NCI-H1436 (cell line): Measurements from ENCODE around the gene CAPN1.
"Not testable (repeated sequence)": the region's sequence is repeated elsewhere in the genome, so short reads cannot be mapped to it uniquely, and the experiment has no call there.

Experiments used
- DNase-seq: peaks from one replicate; lab custom pipeline; 2025; lab: John Stamatoyannopoulos, UW

Gene CAPN1

GRCh38 chr11:65217441-65218423 is 36.0 kb downstream of the CAPN1 start:
- DNase-seq, result no peak

DNA sequence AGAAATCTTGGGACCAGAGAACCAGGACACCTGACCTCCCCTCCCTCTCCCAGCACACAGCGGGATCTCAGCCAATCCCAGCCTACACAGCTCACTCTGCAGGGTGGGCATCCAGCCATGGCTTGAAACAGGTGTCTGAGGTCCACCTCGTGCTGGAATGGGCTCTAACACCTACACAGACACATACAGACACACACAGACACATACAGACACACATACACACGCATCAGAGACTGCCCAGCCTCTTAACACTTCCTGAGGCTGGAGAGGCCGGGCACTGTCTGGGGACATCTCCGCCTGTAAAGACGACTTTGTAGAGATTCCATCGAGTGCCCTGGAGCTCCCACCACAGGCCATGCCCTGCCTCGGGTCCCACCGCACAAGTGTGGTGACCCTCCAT is 36.7 kb downstream of the CAPN1 start:
- no peak for DNase-seq

DNA sequence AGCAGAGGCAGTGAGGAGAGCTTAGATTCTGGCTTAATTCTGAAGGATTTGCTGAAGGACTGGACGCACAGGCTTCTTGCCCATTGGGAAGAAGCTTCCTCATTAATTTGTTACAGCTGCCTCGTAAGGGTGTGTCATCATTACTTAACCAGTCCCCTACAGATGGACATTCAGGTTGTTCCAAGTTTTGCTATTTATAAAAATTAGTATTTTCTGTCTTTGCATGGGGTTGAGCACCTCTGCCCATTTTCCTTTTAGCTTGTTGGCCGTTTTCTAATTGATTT is 38.1 kb downstream of the CAPN1 start:
- DNase-seq, result no peak

GRCh38 chr11:65221026-65221425 is 39.3 kb downstream of the CAPN1 start:
- no peak for DNase-seq

DNA sequence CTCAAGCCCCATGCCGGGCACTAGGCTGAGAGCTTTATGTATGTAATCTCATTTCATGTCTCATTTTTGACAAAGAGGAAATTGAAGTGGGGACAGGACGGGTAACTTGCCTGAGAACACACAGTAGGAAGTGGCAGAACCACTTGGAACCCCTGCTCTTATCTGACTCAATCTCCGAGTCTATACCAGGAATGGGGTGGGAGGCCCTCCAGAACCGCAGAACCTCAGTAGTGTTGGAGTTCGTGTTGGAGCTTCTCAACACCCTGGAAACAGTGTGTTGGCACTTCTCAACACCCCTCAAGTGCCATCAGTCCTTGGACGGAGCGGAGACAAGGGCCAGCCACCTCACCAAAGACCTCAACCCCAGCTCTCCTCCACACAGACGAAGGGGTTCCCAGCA is 41.3 kb downstream of the CAPN1 start:
- DNase-seq, result no peak

GRCh38 chr11:65224930-65225278 is 43.2 kb downstream of the CAPN1 start:
- no peak for DNase-seq

DNA sequence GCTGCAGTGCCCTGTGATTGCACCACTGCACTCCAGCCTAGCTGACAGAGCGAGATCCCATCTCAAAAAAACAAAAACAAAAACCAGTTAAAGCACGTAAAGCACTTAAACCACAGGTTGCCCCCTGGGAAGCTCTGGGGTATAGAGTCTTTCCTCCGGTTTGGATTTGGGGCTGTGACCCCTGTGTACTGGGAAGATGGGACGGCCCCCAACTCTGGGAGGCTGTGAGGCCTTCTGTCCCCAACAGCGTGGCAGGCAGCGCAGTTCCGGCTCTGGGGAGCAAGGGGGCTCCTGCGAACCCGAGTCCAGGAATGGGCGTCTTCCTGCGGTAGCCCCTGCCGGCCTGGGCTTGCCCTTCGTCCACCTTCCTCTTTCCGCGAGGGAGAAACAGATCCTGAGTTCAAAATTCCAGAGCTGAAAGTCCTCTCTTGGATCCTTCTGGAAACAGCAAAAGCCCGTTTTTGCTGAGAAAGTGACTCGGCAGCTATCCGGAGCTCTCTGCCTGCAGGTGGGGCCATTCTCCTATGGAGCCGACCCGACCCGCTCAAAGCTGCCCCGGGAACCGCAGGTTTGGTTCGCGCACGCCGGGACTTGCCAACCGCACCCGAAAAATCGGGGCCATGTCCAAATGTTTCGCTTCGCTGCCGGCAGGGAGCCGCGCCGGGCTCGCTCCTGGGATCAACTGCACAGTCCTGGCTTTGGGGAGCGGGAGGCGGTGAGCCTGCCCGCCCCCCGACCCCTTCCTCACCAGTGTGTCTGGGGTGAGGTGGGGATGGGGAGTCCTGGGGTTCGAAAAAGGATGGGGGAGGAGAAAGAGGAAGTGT is 43.8 kb downstream of the CAPN1 start:
- DNase-seq, result no peak

DNA sequence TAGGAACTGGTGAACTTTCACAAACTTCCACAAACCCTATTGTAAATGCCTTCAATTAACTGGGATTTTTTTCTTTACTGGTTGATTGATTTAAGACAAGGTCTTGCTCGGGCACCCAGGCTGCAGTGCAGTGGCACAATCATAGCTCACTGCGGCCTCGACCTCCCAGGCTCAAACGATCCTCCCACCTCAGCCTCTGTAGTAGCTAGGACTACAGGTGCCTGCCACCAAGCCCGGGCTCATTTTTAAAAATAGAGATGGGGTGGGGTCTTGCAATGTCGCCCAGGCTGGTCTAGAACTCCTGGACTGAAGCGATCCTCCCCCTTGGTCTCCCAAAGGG is 44.3 kb downstream of the CAPN1 start:
- DNase-seq, result no peak

DNA sequence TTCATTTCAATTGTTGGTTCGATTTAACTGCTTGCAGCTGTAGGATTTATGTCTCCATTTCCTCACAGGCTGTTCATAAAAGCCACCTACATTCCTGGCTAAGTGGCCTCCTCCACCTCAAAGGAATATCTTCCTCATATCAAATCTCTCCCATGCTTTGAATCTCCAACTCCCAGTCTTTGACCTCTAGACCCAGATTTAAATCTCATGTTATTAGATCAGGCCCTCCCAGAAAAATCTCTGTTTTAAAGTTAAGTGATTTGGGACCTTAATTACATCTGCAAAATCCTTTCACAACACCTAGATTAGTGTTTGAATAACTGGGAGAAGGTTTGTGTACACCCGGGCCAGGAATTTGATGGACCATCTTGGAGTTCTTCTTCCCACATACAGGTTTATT is 46.2 kb downstream of the CAPN1 start:
- DNase-seq, result no peak

DNA sequence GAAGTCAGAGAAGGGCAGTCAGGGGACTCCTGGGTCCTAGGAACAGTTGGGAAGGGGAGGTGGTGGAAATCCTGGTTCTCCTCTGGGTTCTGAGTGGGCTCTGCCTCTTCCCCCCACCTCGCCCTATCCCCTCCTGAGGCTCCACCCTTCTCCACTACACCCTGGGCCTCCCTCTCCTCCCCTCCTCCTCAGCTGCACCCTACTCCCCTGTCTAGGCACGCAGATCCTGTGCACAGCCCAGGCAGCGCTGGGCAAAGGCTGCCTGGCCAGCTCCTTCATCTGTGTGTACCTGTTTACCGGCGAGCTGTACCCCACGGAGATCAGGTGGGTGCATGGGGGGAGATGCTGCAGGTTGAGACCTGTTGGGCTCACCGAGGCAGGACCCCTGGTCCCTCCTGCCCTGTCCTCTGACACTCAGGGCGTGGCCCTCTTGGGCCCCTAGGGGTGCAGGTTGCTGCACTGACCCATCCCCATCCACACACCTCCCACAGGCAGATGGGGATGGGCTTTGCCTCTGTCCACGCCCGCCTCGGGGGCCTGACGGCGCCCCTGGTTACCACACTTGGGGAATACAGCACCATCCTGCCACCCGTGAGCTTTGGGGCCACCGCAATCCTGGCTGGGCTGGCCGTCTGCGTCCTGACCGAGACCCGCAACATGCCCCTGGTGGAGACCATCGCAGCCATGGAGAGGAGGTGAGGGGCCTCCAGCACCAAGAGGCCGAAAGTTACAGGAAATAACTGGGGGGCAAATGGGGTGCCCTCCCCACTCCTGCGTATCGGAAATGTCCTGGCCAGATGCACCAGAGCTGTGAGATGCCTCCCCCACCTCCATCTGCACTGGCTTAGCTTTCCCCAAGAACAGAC is 54.7 kb downstream of the CAPN1 start:
- DNase-seq, result no peak

- not testable (repeated sequence) for DNase-seq
These were observed 56.6 kb downstream of the CAPN1 start for GRCh38 chr11:65238302-65238701.

GRCh38 chr11:65241134-65241533 is 59.4 kb downstream of the CAPN1 start:
- DNase-seq, result no peak

- DNase-seq, result no peak
These were observed 60.0 kb downstream of the CAPN1 start for GRCh38 chr11:65241692-65242091.

DNA sequence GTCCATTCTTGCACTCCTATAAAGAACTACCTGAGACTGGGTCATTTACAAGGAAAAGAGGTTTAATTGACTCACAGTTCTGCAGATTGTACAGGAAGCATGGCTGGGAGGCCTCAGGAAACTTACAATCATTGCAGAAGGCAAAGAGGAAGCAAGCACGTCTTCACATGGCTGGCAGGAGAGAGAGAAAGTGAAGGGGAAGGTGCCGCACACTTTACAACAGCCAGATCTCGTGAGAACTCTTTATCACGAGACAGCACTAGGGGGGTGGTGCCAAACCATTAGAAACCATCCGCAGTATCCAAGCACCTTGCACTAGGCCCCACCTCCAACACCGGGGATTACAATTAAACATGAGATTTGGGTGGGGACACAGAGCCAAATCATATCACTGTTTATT is 60.7 kb downstream of the CAPN1 start:
- DNase-seq, result no peak

- no peak for DNase-seq
These were observed 62.1 kb downstream of the CAPN1 start for GRCh38 chr11:65243797-65244196.

DNA sequence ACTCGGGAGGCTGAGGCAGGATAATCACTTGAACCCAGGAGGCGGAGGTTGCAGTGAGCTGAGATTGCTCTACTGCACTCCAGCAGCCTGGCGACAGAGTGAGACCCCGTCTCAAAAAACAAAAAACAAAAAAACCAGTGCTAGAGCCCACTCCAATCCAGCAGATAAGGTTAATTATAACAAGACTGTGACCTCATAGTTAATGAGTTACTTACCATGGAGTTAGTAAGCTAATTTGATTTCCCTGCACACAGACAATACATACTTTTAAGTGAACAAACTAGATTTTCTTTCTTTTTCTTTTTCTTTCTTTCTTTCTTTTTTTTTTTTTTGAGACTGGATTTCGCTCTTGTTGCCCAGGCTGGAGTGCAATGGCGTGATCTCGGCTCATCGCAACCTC is 63.3 kb downstream of the CAPN1 start:
- not testable (repeated sequence) for DNase-seq

- no peak for DNase-seq
These were observed 64.8 kb downstream of the CAPN1 start for GRCh38 chr11:65246506-65246905.

- DNase-seq, result not testable (repeated sequence)
These were observed 66.5 kb downstream of the CAPN1 start for GRCh38 chr11:65248184-65248710.

DNA sequence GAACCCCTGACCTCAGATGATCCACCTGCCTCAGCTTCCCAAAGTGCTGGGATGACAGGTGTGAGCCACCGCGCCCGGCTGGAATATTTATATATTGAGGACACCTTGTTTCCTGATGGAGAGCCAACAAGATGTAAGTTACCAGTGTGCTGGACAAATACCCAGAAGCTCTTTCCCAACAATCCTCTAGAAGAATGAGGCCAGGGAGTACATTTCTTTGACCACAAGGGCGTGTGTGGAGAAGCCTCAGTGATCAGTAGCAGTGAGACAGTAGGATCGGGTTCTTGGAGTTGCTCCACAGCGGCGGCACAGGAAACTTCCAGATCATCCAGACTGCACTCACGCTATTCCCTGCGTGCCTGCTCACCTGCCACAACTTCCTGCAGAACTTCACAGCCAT is 69.7 kb downstream of the CAPN1 start:
- DNase-seq, result no peak

- no peak for DNase-seq
These were observed 73.0 kb downstream of the CAPN1 start for GRCh38 chr11:65254724-65255123.

GRCh38 chr11:65258988-65259387 is 77.3 kb downstream of the CAPN1 start:
- DNase-seq, result no peak

DNA sequence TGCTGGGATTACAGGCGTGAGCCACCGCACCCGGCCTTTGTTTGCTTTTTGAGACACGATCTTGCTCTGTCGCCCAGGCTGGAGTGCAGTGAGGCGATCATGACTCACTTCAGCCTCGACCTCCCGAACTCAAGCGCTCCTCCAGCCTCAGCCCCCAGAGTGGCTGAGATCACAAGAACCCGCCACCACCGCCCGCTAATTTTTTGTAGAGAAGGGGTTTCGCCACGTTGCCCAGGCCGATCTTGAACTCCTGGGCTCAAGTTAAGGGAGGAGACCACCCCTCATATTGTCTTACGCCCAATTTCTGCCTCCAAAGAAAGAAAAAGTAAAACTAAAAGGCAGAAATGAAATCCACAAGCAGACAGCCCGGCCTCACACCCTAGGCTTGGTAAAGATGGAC is 78.6 kb downstream of the CAPN1 start:
- no peak for DNase-seq
